GM21723 (cell line): ENCODE results near the gene STRN4.

Experiments used
- ATAC-seq: cut with Tn5 transposase; IDR thresholded peaks from one replicate; pipeline ENCODE4 v1.9.1; 2021; ENCODE audit warnings: mild to moderate bottlenecking, moderate library complexity; ENCODE audit not compliant: unreplicated experiment

STRN4 gene

GRCh38 chr19:46726551-46726950, 19.7 kb downstream of the STRN4 start:
- ATAC-seq: no peak

GRCh38 chr19:46725859-46726393, 20.3 kb downstream of the STRN4 start:
- ATAC-seq: no peak

GRCh38 chr19:46725036-46725820, 21.0 kb downstream of the STRN4 start:
- no peak for ATAC-seq

DNA sequence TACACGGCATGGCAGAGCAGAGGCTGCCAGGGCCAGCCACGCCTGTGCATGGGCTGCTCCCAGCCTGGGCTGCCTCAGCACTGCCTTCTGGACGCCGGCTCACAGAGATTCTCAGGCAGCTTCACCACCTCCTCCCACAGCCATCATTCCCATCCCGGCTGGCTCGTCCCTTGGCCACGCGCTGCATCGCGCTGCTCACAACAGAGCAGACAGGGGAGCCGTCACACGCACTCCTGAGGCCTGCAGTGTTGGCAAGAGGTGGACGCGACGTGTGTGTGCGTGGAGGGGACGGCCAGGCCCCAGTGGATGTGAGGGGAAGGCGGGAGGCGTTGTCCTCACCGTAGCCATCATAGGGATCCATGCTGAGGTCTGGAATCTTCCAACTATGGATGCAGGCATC, 21.8 kb downstream of the STRN4 start:
- ATAC-seq: no peak

DNA sequence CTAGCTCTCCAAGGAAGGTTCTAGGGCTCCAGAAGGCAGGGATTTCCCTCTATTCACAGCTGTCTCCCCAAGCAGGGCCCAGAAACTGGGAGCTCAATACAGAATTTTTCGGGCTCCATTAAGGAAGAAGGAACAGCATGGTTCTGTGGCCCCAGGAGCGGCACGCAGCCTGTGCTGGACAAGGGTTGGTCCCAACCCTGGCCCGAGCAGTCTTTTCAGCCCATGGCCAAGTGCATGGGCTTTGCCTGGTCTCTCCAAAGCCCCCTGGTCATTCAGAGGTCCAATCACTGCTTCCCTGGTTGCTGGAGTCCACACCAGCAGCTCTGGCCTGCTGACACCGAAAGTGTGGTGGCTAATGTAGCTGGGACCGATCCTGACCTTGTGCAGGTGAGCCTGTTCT, 22.8 kb downstream of the STRN4 start:
- no peak for ATAC-seq

- ATAC-seq: no peak
Measured at GRCh38 chr19:46723023-46723461, 23.2 kb downstream of the STRN4 start.

DNA sequence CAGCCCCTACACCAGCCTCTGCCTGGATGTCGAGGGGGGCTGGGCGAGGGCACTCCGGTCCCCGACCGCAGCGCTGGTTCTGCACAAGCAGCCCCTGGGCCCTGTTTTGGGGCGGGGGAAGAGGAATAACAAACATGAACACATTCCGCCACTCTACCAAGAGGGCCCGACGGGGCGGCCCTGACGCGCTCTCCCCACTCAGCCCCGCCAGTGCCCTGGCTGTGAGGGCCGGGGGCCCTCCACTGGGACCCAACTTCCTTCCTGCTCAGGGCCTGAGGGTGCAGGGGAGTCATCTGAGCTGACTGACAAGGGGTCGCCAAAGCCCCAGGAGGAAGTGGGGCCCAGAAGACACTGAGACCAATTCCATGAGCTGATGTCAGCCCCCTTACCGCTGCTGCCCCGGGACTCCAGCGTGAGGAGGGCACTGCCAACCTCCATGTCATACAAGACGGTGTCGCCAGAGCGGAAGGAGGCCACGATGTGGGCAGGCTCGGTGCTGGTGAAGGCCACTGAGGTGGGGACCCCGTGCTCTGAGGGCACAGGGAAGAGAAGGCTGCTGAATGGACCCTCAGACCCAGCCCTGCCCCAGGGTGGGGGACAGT, 23.7 kb downstream of the STRN4 start:
- no peak for ATAC-seq

- no peak for ATAC-seq
Measured at GRCh38 chr19:46722004-46722380, 24.3 kb downstream of the STRN4 start.

- no peak for ATAC-seq
Measured at GRCh38 chr19:46721269-46722003, 24.8 kb downstream of the STRN4 start.

GRCh38 chr19:46720503-46721239, 25.6 kb downstream of the STRN4 start:
- ATAC-seq: no peak

- no peak for ATAC-seq
Measured at GRCh38 chr19:46719629-46720502, 26.4 kb downstream of the STRN4 start.

GRCh38 chr19:46718934-46719622, 27.2 kb downstream of the STRN4 start:
- peak; percentile 24 for ATAC-seq

DNA sequence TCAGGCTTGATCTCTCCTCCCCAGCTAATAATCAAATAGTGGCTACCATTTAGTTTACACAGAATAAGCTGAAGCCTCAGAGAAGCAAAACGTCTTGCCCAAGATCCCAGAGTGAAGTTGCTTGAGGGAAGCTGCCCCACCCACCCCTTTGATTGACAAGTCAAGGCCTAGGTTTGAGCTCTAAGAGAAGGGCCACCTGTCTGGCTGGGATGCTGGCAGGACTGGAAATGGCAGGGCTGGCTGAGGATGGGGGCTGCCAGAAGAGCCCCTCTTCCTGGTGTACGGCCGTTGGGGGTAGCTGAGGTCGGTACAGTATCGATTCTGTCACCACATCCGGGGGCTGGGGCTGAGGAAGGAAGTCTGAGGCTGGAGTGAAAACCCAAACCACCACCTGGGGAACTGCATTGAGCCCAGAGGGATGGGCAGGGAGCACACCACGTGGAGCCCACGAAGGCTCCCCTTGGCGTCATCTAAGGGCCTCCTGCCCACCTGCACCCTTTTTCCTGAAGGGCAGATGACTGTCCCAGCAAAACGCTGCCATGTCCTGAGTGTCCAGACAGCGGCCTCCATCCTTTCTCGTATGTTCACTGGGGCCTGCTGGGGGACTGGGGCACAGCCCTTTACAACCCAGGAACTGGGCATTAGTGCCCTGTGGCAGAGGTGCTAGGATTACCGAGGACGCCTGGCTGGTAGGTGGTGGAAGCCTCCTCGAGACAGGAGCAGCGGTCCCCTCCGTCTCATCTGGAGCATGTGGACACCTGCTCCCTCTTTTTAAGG, 27.9 kb downstream of the STRN4 start:
- ATAC-seq: no peak

DNA sequence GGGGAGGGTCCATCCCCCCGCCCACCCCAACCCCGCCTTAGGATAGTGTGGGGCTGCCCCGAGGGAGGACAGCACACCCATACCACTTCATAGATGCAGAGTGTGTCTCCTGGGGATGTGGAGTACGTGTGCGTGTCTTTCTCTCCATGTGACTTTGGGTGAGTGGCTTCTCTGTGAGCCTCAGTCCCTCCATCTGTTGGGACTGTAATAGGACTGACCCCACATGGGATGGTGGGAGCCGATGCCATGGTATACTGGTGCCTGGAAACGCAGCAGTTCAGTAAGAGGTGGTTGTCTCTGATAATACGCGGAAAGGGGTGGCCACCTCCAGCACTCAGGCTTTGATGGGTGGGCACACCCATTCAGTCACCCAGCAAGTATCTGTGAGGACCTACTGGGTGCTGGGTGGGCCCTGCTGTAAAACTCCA, 28.5 kb downstream of the STRN4 start:
- no peak for ATAC-seq

DNA sequence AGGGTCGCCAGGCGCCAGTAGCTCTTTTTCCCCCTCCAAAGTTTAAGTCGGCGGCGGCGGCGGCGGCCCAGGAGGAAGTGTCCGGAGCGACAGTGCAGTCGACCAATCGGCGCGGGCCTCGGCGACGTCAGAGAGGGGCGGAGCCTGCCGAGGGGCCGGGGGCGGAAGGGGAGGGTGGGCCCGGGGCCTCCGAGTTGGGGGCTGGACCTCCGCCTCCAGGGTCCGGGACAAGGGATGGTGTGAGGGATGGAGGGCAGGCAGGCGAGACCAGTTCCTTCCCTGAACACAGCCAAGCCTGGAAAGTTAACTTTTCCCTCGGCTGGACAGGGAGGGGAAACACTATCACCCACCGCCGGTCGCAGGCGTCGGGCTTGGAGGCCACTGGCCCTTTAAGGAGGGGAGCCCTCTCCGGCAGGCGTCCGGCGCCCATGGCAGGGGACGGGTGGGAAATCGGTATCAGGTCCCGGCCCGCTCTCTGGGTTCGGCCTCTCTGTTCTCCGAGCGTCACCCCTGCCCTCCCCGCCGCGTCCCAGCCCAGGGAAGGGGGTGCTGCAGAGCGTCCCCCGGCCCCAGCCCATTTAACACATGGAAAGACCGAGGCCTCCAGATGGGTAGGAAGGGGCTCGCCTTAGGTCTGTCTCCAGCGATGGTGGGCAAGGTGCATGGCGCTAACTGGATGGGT, 29.1 kb downstream of the STRN4 start, which contains the start of gene PRKD2:
TSS of gene PRKD2 (minus strand) at position 81 of the 682 bp plus-strand sequence. CDS start 744 bp downstream, outside the sequence.
- ATAC-seq: peak; percentile 39

DNA sequence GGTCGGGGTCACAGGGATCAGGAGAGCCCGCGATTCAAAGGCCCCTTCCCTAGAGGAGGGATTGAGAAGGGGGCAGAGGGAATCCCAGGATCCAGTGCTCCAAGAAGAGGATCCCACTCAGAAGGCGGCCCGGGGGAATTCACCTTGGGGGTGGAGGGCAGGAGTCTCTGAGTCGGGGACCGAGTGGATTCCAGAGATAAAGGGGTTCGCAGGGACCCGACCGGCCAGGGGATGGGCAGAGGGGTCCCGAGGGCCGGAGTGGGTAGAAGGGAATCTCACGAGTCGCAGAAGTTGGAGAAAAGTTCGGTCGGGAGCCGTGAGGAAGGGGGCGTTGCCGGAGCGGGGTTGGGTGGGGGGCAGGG, 29.6 kb downstream of the STRN4 start:
- no peak for ATAC-seq

DNA sequence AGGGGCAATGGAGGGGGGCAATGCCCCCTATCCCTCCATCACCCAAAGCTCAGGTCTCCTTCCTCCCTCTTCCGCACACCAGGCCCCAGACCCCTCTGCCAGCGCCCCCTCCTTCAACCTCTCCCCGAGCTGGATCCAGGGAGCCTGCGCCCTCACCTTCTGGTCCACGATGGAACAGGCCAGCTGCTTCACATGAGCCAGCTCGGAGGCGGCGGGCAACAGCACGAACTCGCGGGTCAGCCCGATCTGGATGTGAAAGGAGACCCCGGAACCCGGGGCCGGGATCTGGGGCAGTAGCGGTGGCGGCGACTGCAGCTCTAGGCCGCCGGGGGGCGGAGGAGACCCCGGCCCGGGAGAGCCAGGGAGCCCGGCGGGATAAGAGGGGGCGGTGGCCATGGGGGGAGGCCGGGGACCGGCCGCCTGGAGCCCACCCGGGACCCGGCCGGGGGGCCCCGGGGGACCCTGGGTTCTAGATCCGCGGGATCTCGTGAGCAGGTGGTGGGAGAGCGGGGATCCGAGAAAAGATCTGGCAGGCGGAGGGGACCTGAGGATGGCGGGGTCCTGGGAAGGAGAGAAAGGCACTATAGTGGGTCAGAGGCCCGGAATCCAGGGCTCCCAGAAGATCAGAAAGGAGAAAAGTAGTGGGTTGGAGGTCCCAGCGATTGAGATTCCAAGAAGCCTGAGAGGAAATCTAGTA, 30.1 kb downstream of the STRN4 start:
- no peak for ATAC-seq
